ENCODE results near the gene GLE1.

DNA sequence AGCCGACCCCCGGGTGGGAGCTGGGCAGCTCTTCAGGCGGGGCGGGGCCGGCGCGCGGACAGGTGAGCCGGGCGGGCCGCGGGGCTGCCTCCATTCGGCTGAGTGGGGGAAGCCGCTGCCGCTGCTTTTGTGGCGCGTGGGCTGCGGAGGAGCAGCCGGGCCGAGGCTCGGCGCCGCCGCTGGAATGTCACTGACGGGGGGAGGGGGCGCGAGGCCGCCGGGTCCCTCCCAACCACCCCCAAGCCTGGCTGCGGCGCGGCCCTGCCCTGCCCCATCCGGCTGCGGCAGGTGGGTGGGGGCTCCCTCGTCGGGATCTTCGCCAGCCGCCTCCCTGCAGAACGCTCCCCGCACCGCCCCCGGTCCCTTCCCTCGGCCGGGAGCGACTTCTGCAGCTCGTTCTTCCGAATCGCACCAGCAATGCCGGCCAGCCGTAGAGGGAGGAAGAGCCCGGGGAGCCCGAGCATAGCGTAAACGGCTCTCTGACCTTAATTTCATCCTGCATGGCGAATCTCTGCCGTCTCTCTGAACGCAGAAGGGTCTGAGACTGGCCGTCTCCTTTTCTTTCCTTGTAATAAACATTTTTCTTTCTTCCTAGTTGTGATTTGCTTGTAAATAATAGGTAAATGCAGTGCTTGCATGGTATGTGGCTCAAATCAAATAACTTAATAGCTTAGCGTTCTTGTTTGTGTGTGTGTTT lies 48.4 kb downstream of the GLE1 start:
- TF ChIP-seq, protein P1, sequence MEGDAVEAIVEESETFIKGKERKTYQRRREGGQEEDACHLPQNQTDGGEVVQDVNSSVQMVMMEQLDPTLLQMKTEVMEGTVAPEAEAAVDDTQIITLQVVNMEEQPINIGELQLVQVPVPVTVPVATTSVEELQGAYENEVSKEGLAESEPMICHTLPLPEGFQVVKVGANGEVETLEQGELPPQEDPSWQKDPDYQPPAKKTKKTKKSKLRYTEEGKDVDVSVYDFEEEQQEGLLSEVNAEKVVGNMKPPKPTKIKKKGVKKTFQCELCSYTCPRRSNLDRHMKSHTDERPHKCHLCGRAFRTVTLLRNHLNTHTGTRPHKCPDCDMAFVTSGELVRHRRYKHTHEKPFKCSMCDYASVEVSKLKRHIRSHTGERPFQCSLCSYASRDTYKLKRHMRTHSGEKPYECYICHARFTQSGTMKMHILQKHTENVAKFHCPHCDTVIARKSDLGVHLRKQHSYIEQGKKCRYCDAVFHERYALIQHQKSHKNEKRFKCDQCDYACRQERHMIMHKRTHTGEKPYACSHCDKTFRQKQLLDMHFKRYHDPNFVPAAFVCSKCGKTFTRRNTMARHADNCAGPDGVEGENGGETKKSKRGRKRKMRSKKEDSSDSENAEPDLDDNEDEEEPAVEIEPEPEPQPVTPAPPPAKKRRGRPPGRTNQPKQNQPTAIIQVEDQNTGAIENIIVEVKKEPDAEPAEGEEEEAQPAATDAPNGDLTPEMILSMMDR (IDR thresholded peaks at IDR 0.05) = no peak
- TF ChIP-seq ZFX (IDR thresholded peaks at IDR 0.05; ENCODE audit: borderline replicate concordance) = no peak

Measured in 22Rv1 (cell line).